ENCODE results near the gene TES. TPM values are rescaled to one million over a fixed set of nuclear protein-coding genes. Genes with fewer than 3 reads are reported as not detected.

Gene TES
- total and polyA plus RNA-seq, 2 of the 8 experiments (the other 6 are each of a cell fraction or from before 2014, with no cell fraction given): 18.2 to 36.3 TPM

DNA sequence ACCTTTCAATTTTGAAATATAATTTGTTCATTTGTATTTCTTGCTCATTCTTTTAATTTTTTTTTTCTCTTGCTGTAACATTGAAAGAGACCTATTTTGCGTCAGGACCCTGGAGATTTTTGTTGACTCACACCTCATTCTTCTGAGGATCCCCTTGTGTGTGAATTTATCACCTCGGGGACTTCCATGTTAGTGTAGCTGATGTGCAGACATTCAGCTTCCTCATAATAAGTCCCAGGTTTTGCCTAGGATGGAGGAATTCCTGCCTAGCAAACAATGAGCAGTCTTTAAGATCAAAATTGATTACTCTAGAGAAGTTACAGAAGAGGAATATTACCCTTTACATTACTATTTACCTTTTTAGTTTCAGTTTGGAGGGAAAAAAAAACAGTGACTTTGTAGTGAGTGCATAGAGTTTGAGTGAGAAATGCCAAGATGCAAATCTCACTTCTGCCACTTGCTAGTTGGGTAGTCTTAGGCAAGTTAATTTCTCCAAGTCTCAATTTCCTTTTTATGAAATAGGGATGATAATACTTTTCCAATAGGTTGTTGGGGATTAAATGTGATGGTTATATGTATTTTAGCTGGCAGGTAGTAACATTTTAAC lies 14.3 kb downstream of the TES start (continued):
- TF ChIP-seq CTBP2 (IDR thresholded peaks at IDR 0.05; ENCODE audit: borderline replicate concordance, insufficient read depth, insufficient read length, low read length) (no peak), SUZ12 (IDR thresholded peaks at IDR 0.05; ENCODE audit: low read length) (no peak), YY1 (IDR thresholded peaks at IDR 0.05; ENCODE audit: low read depth, low read length) (no peak), KDM5A (IDR thresholded peaks at IDR 0.05; ENCODE audit: low read length) (no peak), MAFK (IDR thresholded peaks at IDR 0.05; ENCODE audit: low read depth, low read length) (no peak), CHD1 (IDR thresholded peaks at IDR 0.05; ENCODE audit: low read depth, low read length) (no peak)
